C4-2B (cell line): ENCODE data around the gene FSTL4.

Experiments
- CTCF ChIP-seq: fragments of 450-650 bp; conservative IDR thresholded peaks from 2 replicates; pipeline ENCODE4 v1.5.1; 2017; ENCODE audit warnings: mild to moderate bottlenecking
- ZFX ChIP-seq: fragments of 450-650 bp; IDR thresholded peaks from 2 replicates; pipeline ENCODE4 v1.6.1; 2017

GRCh38 chr5:133467335-133467779, 145.0 kb downstream of the FSTL4 start:
- no peak for TF ChIP-seq CTCF
- TF ChIP-seq ZFX: no peak
